Endothelial cell of umbilical vein (primary cell): ENCODE results near the gene MPLKIP. TPM values are rescaled to one million over a fixed set of nuclear protein-coding genes. Genes with fewer than 3 reads are reported as not detected.

Source experiments
- BruUV-seq: library from RNA; stranded (reverse); fragments of 400-500 nt; replicated peaks from 2 replicates; lab custom pipeline; 2021; lab: Mats Ljungman, UMichigan
- CTCF ChIA-PET: fragments of 300-600, 350-600 bp; sonication (Branson Sonifier 250); formaldehyde crosslinking; loops from one replicate; lab custom pipeline; 2021; ENCODE audit warnings: antibody characterized with exemption, inconsistent platforms; lab: Charles Lee
- POLR2A ChIA-PET: fragments of 300-600, 350-600 bp; sonication (Branson Sonifier 250); formaldehyde crosslinking; loops from one replicate; lab custom pipeline; 2021; ENCODE audit warnings: antibody characterized with exemption, inconsistent platforms; lab: Charles Lee
- DNase-seq: peaks from one replicate; pipeline ENCODE4 v3.0.0-alpha.2; 2011; ENCODE audit warnings: low read depth, low spot score
- FAIRE-seq: peaks from 2 replicates; lab custom pipeline; 2011; peaks lifted over from hg19 to GRCh38; lab: Jason Lieb, UNC
- H2AFZ ChIP-seq: 2 replicates; pipeline ENCODE4 v1.6.0; 2012; ENCODE audit warnings: low read depth, low read length, control low read depth, inconsistent platforms
- H3K27ac ChIP-seq: 2 replicates; pipeline ENCODE4 v1.5.1; 2011; ENCODE audit warnings: low read depth, mild to moderate bottlenecking, control low read depth, low read length, moderate library complexity; ENCODE audit not compliant: insufficient read depth
- H3K27me3 ChIP-seq, 2 experiments: 2 replicates each; pipeline versions ENCODE4 v1.6.0 to v1.6.1; 2011; ENCODE audit warnings: low read length in 2 of 2, mixed read lengths in 1 of 2; ENCODE audit not compliant: control insufficient read depth in 2 of 2, insufficient read depth in 2 of 2
- H3K36me3 ChIP-seq, 2 experiments: 2 replicates in 1 of 2; 3 replicates in 1 of 2; pipeline ENCODE4 v1.5.1; 2011; ENCODE audit warnings: low read length in 2 of 2, mild to moderate bottlenecking in 1 of 2, moderate library complexity in 1 of 2; ENCODE audit not compliant: control insufficient read depth in 2 of 2, insufficient read depth in 2 of 2; ENCODE audit errors: extremely low read depth in 1 of 2
- H3K4me1 ChIP-seq: 3 replicates; pipeline ENCODE4 v1.5.1; 2011; ENCODE audit warnings: mild to moderate bottlenecking, low read length; ENCODE audit not compliant: control insufficient read depth, insufficient read depth; ENCODE audit errors: extremely low read depth
- H3K4me2 ChIP-seq: 2 replicates; pipeline ENCODE4 v1.6.1; 2011; ENCODE audit warnings: low read length, control low read depth, mixed read lengths; ENCODE audit not compliant: insufficient read depth
- H3K4me3 ChIP-seq, 3 experiments: fragments of 200-600 bp in 1 of 3; sonication (generic), shearing (Covaris generic) in 1 of 3; replicated peaks in 1 of 3; 2 replicates each; pipeline ENCODE4 v1.5.1; 2011 to 2016; ENCODE audit warnings: control low read depth in 3 of 3, low read length in 3 of 3, mild to moderate bottlenecking in 2 of 3, inconsistent platforms in 1 of 3, low read depth in 1 of 3, moderate library complexity in 1 of 3; ENCODE audit not compliant: insufficient read depth in 1 of 3
- H3K79me2 ChIP-seq: 2 replicates; pipeline ENCODE4 v1.6.0; 2012; ENCODE audit warnings: low read length, inconsistent platforms; ENCODE audit not compliant: control insufficient read depth, insufficient read depth
- H3K9ac ChIP-seq: replicated peaks from 2 replicates; pipeline ENCODE3; 2011; ENCODE audit warnings: low read length, control low read depth; ENCODE audit not compliant: insufficient read depth; ENCODE audit errors: extremely low read depth
- H3K9me1 ChIP-seq: replicated peaks from 3 replicates; pipeline ENCODE4 v1.6.0; 2011; ENCODE audit warnings: mild to moderate bottlenecking, low read length; ENCODE audit not compliant: control insufficient read depth, insufficient read depth; ENCODE audit errors: extremely low read depth
- H3K9me3 ChIP-seq: replicated peaks from 2 replicates; pipeline ENCODE4 v1.5.1; 2012; ENCODE audit warnings: low read length, inconsistent platforms; ENCODE audit not compliant: control insufficient read depth, insufficient read depth
- H4K20me1 ChIP-seq: replicated peaks from 2 replicates; pipeline ENCODE3; 2011; ENCODE audit warnings: mild to moderate bottlenecking, low read length; ENCODE audit not compliant: control insufficient read depth, insufficient read depth; ENCODE audit errors: extremely low read depth
- CTCF ChIP-seq, 2 donors: IDR thresholded peaks; 1 replicate in 1 of 2; 2 replicates in 1 of 2; pipeline ENCODE4 v1.5.1; 2011; ENCODE audit warnings: low read length in 2 of 2, mild to moderate bottlenecking in 2 of 2, moderate library complexity in 2 of 2, control low read depth in 1 of 2, inconsistent platforms in 1 of 2, low read depth in 1 of 2; ENCODE audit not compliant: insufficient read depth in 1 of 2; ENCODE audit errors: extremely low read depth in 1 of 2
- EZH2 ChIP-seq: IDR thresholded peaks from 2 replicates; pipeline ENCODE4 v1.6.1; 2012; ENCODE audit warnings: borderline replicate concordance, low read depth, mild to moderate bottlenecking, moderate library complexity, low read length, inconsistent platforms; ENCODE audit not compliant: severe bottlenecking
- FOS ChIP-seq: IDR thresholded peaks from 2 replicates; pipeline ENCODE4 v1.6.1; 2011; ENCODE audit warnings: mild to moderate bottlenecking, low read length, moderate library complexity, borderline replicate concordance; ENCODE audit not compliant: insufficient read depth
- GATA2 ChIP-seq: IDR thresholded peaks from 2 replicates; pipeline ENCODE4 v1.7.0; 2011; ENCODE audit warnings: low read depth, mild to moderate bottlenecking, moderate library complexity, mixed read lengths, low read length; ENCODE audit not compliant: insufficient read length, insufficient read depth
- JUN ChIP-seq: IDR thresholded peaks from 2 replicates; pipeline ENCODE4 v1.6.1; 2011; ENCODE audit warnings: borderline replicate concordance, low read depth; ENCODE audit not compliant: insufficient read length, insufficient read depth
- MYC ChIP-seq: IDR thresholded peaks from one replicate; pipeline ENCODE4 v1.6.1; 2011; ENCODE audit warnings: mild to moderate bottlenecking, low read depth, low read length
- POLR2A ChIP-seq: IDR thresholded peaks from 2 replicates; pipeline ENCODE4 v1.6.1; 2012; ENCODE audit warnings: low read depth, mild to moderate bottlenecking, control low read depth, low read length
- POLR2AphosphoS5 ChIP-seq: IDR thresholded peaks from 2 replicates; pipeline ENCODE4 v1.6.1; 2012; ENCODE audit warnings: low read depth, mild to moderate bottlenecking, control low read depth, low read length, moderate library complexity; ENCODE audit not compliant: insufficient read depth
- dilution Hi-C: fragments of 300-500 bp; cut with MboI; formaldehyde crosslinking; loops from one replicate; pipeline ENCODE4 v1.15.0; 2019; ENCODE audit warnings: low sequenced_read_pairs; ENCODE audit not compliant: extremely low pct_ligation_motif_present
- intact Hi-C: fragments of 100-400 bp; cut with micrococcal nuclease; formaldehyde crosslinking; loops from one replicate; pipeline ENCODE4 v1.10.0; 2022
- polyA plus RNA-seq, 4 experiments: library from polyadenylated mRNA; depleted of rRNA in 3 of 4; stranded (reverse) in 3 of 4; unstranded in 1 of 4; fragments of >200 nt; gene quantifications; 2 replicates each; pipeline versions ENCODE4 v1.2.1 to v1.2.3, GENCODE V29; 2011 to 2012; ENCODE audit warnings: missing spikeins in 1 of 4
- total RNA-seq: library from RNA; stranded (reverse); gene quantifications from 2 replicates; pipeline ENCODE4 v1.2.3, GENCODE V29; 2021
- TF ChIP-seq, protein P1 (sequence below): IDR thresholded peaks from 2 replicates; pipeline ENCODE4 v1.6.1; 2011; ENCODE audit not compliant: insufficient read depth, insufficient read length

MPLKIP gene
- total and polyA plus RNA-seq, 2 donors (not counting 3 experiments of a cell fraction or from before 2014, with no cell fraction given): 40.9 to 56.4 TPM

- Histone ChIP-seq H3K4me1 (no peaks in the 10 kb centered on the region), H4K20me1 (no peaks in the 10 kb centered on the region), H3K4me2 (no peak overlapping the region), H3K27me3 (no peaks in the 10 kb centered on the region), H3K9me1 (no peaks in the 10 kb centered on the region), H3K36me3 (peaks cover 7 to 8% of the 10 kb centered on the region in 2 experiments), H3K9me3 (no peaks in the 10 kb centered on the region), H2AFZ (no peak overlapping the region), H3K79me2 (no peaks in the 10 kb centered on the region), H3K27ac (no peak overlapping the region), H3K9ac (no peak overlapping the region), H3K4me3 (no peak overlapping the region)
- no peak for FAIRE-seq
- TF ChIP-seq, protein P1, sequence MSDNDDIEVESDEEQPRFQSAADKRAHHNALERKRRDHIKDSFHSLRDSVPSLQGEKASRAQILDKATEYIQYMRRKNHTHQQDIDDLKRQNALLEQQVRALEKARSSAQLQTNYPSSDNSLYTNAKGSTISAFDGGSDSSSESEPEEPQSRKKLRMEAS: no peak
- no peak for TF ChIP-seq EZH2
- no peak for TF ChIP-seq GATA2
- TF ChIP-seq FOS: no peak
- TF ChIP-seq POLR2A: no peak
- TF ChIP-seq POLR2AphosphoS5: no peak
- no peak for TF ChIP-seq JUN
- TF ChIP-seq CTCF (IDR thresholded peaks at IDR 0.05; ENCODE audit: extremely low read depth in 1 of 2, insufficient read depth in 1 of 2, low read depth in 1 of 2, low read length in 2 of 2): no peak
- TF ChIP-seq MYC: no peak
- DNase-seq: no peak
- POLR2A ChIA-PET: no interaction called here
- CTCF ChIA-PET: interaction anchor here (1.1 to 2.0 kb wide), 3 partner anchors 10 to 203 kb away, joined by 4 to 7 read pairs (median 5); no protein-coding TSS in a partner anchor
- BruUV-seq: no TSS peak
- intact Hi-C loops (no loop called here), dilution Hi-C loops (no loop called here)
Observed at GRCh38 chr7:40098810-40099209, 35.6 kb downstream of the MPLKIP start.
